ENCODE measurements around the gene AHSG. TPM values are rescaled to one million over a fixed set of nuclear protein-coding genes. Genes with fewer than 3 reads are reported as not detected.
"Not testable (repeated sequence)": the region's sequence is repeated elsewhere in the genome, so short reads cannot be mapped to it uniquely, and the experiment has no call there.

AHSG gene
- polyA plus RNA-seq, 1 donor, result 1.8 TPM

GRCh38 chr3:186571644-186572013, 41.2 kb upstream of the AHSG start:
- DNase-seq, result no peak
- WGBS (ENCODE audit: insufficient coverage, low lambda C conversion rate), result 37% methylated on average over 2 of the region's 2 CpGs
- no peak overlapping the region for H3K27ac ChIP-seq (ENCODE audit: low read length)
- peaks cover 25% of the 10 kb centered on the region for H3K36me3 ChIP-seq (ENCODE audit: control insufficient read depth, insufficient read depth, low read length)
- peak overlapping the region; percentile 80 for H3K4me3 ChIP-seq (ENCODE audit: low read length)
- no peaks in the 10 kb centered on the region for H3K27me3 ChIP-seq (ENCODE audit: control insufficient read depth, insufficient read depth, low read length)
- no peaks in the 10 kb centered on the region for H3K9me3 ChIP-seq (ENCODE audit: control insufficient read depth, low read depth, low read length)
- H3K4me1 ChIP-seq (ENCODE audit: control insufficient read depth, insufficient read depth, low read length), result peaks cover 8% of the 10 kb centered on the region

DNA sequence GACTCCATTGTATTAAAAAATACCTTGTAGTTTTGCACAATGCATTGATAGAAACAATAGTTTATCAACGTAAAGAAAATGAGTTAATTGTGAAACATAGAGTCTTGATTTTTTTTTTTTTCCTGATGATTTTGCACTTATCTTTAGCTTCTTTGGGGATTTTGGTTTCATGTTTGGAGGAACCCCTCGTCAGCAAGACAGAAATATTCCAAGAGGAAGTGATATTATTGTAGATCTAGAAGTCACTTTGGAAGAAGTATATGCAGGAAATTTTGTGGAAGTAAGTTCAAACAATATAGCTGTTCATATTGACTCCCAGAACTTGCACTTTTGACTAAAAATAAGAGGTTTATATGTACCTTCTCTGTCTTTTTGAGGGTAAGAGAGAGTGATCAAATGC, 35.3 kb upstream of the AHSG start:
- Histone ChIP-seq H3K27ac (ENCODE audit: low read length) (no peak overlapping the region), H3K4me1 (ENCODE audit: control insufficient read depth, insufficient read depth, low read length) (no peaks in the 10 kb centered on the region), H3K9me3 (ENCODE audit: control insufficient read depth, low read depth, low read length) (no peaks in the 10 kb centered on the region), H3K27me3 (ENCODE audit: control insufficient read depth, insufficient read depth, low read length) (no peaks in the 10 kb centered on the region), H3K4me3 (ENCODE audit: low read length) (no peak overlapping the region), H3K36me3 (ENCODE audit: control insufficient read depth, insufficient read depth, low read length) (peaks cover 58% of the 10 kb centered on the region)
- DNase-seq, result no peak
- WGBS (ENCODE audit: insufficient coverage, low lambda C conversion rate), result 100% methylated on average over 1 of the region's 2 CpGs

DNA sequence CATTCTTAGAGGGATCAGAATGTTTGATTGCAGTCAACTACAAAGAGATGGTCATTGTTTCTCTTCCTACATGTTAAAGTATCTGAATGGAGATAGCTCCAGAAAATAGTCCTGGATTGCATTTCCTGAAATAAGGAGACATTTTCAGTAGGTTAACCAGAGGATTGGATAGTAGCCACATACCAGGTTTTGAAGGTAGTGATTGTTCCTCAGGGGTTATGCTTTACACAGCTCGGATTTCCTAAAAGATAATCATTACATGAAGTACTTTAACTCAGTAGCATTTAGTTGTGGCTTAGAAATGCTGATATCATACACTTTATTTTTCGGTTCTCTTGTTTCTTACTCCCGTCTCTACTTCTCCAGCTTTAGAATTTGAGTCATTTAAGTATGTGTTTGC, 32.1 kb upstream of the AHSG start:
- H3K27ac ChIP-seq (ENCODE audit: low read length), result no peak overlapping the region
- no peaks in the 10 kb centered on the region for H3K4me1 ChIP-seq (ENCODE audit: control insufficient read depth, insufficient read depth, low read length)
- WGBS (ENCODE audit: insufficient coverage, low lambda C conversion rate), result 100% methylated on average over 1 of the region's 3 CpGs
- DNase-seq, result no peak
- H3K9me3 ChIP-seq (ENCODE audit: control insufficient read depth, low read depth, low read length), result no peaks in the 10 kb centered on the region
- no peak overlapping the region for H3K4me3 ChIP-seq (ENCODE audit: low read length)
- no peaks in the 10 kb centered on the region for H3K27me3 ChIP-seq (ENCODE audit: control insufficient read depth, insufficient read depth, low read length)
- H3K36me3 ChIP-seq (ENCODE audit: control insufficient read depth, insufficient read depth, low read length), result peaks cover 71% of the 10 kb centered on the region

- Histone ChIP-seq H3K27ac (ENCODE audit: low read length) (no peak overlapping the region), H3K9me3 (ENCODE audit: control insufficient read depth, low read depth, low read length) (no peaks in the 10 kb centered on the region), H3K4me1 (ENCODE audit: control insufficient read depth, insufficient read depth, low read length) (no peaks in the 10 kb centered on the region), H3K4me3 (ENCODE audit: low read length) (no peak overlapping the region), H3K36me3 (ENCODE audit: control insufficient read depth, insufficient read depth, low read length) (peaks cover 62% of the 10 kb centered on the region), H3K27me3 (ENCODE audit: control insufficient read depth, insufficient read depth, low read length) (no peaks in the 10 kb centered on the region)
- WGBS (ENCODE audit: insufficient coverage, low lambda C conversion rate), result 100% methylated on average over 1 of the region's 6 CpGs
- no peak for DNase-seq
These were observed 30.3 kb upstream of the AHSG start for GRCh38 chr3:186582541-186582940.

DNA sequence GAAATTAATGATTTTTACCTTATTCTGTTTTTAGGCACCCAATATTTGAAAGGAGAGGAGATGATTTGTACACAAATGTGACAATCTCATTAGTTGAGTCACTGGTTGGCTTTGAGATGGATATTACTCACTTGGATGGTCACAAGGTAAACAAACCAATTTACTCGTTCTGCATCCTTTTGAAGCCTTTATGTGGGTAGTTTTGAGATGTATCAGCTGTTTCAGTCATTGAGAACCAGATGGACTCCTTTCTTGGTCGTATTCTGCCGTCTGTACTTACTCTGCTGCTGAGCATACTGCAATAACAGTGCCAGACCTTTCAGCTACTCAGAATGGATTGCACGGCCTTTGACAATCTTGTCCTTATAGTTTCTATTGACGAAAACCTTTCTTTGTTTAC, 29.0 kb upstream of the AHSG start:
- Histone ChIP-seq H3K9me3 (ENCODE audit: control insufficient read depth, low read depth, low read length) (no peaks in the 10 kb centered on the region), H3K27ac (ENCODE audit: low read length) (no peak overlapping the region), H3K27me3 (ENCODE audit: control insufficient read depth, insufficient read depth, low read length) (no peaks in the 10 kb centered on the region), H3K4me1 (ENCODE audit: control insufficient read depth, insufficient read depth, low read length) (peaks cover 9% of the 10 kb centered on the region), H3K36me3 (ENCODE audit: control insufficient read depth, insufficient read depth, low read length) (peaks cover 55% of the 10 kb centered on the region), H3K4me3 (ENCODE audit: low read length) (no peak overlapping the region)
- 76% methylated on average over 2 of the region's 5 CpGs for WGBS (ENCODE audit: insufficient coverage, low lambda C conversion rate)
- DNase-seq, result no peak

DNA sequence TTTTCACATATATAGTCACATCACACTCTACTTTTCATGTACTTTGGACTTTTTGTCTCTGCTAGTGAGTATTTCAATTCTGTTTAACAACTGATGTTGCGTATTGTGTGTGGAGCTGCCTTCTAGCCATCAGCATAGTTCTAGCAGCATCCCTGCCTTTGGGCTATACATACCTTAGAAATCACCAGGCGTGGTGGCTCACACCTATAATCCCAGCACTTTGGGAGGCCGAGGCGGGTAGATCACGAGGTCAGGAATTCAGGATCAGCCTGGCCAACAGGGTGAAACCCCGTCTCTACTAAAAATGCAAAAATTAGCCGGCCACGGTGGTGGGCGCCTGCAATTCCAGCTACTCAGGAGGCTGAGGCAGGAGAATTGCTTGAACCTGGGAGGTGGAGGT, 26.6 kb upstream of the AHSG start:
- Histone ChIP-seq H3K36me3 (ENCODE audit: control insufficient read depth, insufficient read depth, low read length) (peaks cover 39% of the 10 kb centered on the region), H3K4me1 (ENCODE audit: control insufficient read depth, insufficient read depth, low read length) (peaks cover 30% of the 10 kb centered on the region)
- WGBS (ENCODE audit: insufficient coverage, low lambda C conversion rate), result no CpG with 5 or more reads among the region's 9 CpGs
- DNase-seq; H3K4me3 ChIP-seq (ENCODE audit: low read length); H3K27ac ChIP-seq (ENCODE audit: low read length); H3K27me3 ChIP-seq (ENCODE audit: control insufficient read depth, insufficient read depth, low read length); H3K9me3 ChIP-seq (ENCODE audit: control insufficient read depth, low read depth, low read length): not testable (repeated sequence)

GRCh38 chr3:186587183-186587582, 25.7 kb upstream of the AHSG start:
- Histone ChIP-seq H3K9me3 (ENCODE audit: control insufficient read depth, low read depth, low read length) (no peaks in the 10 kb centered on the region), H3K27me3 (ENCODE audit: control insufficient read depth, insufficient read depth, low read length) (no peaks in the 10 kb centered on the region), H3K4me3 (ENCODE audit: low read length) (no peak overlapping the region), H3K4me1 (ENCODE audit: control insufficient read depth, insufficient read depth, low read length) (peaks cover 36% of the 10 kb centered on the region), H3K27ac (ENCODE audit: low read length) (no peak overlapping the region), H3K36me3 (ENCODE audit: control insufficient read depth, insufficient read depth, low read length) (peaks cover 33% of the 10 kb centered on the region)
- no peak for DNase-seq

- no CpG with 5 or more reads among the region's 2 CpGs for WGBS (ENCODE audit: insufficient coverage, low lambda C conversion rate)
- Histone ChIP-seq H3K9me3 (ENCODE audit: control insufficient read depth, low read depth, low read length) (no peaks in the 10 kb centered on the region), H3K27ac (ENCODE audit: low read length) (peak overlapping the region; percentile 81), H3K36me3 (ENCODE audit: control insufficient read depth, insufficient read depth, low read length) (peaks cover 21% of the 10 kb centered on the region), H3K4me1 (ENCODE audit: control insufficient read depth, insufficient read depth, low read length) (peaks cover 43% of the 10 kb centered on the region), H3K27me3 (ENCODE audit: control insufficient read depth, insufficient read depth, low read length) (no peaks in the 10 kb centered on the region), H3K4me3 (ENCODE audit: low read length) (no peak overlapping the region)
- DNase-seq, result peak in 1 of 2 donors; percentile 66
These were observed 24.2 kb upstream of the AHSG start for GRCh38 chr3:186588632-186589031.

DNA sequence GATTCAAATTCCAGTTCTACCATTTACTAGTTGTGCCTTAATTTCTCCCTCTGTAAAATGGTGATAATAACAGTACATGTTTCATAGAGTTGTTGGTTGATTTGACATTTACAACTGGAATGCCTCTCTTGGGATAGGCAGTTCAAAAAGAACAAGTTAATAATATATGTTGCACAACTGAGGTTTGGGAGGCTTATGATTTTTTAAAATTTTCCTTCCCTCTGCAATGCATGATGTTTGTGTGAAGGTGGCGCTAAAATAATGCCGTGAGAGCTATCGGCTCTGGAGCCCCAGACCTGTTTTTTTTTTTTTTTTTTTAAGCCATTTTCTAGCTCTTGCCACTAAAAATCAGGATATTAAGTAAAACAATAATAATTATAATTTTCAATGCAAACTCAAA, 23.7 kb upstream of the AHSG start:
- peak in 1 of 2 donors; percentile 37 for DNase-seq
- peak overlapping the region; percentile 81 for H3K27ac ChIP-seq (ENCODE audit: low read length)
- H3K27me3 ChIP-seq (ENCODE audit: control insufficient read depth, insufficient read depth, low read length), result no peaks in the 10 kb centered on the region
- peaks cover 46% of the 10 kb centered on the region for H3K4me1 ChIP-seq (ENCODE audit: control insufficient read depth, insufficient read depth, low read length)
- H3K9me3 ChIP-seq (ENCODE audit: control insufficient read depth, low read depth, low read length), result no peaks in the 10 kb centered on the region
- H3K4me3 ChIP-seq (ENCODE audit: low read length), result no peak overlapping the region
- WGBS (ENCODE audit: insufficient coverage, low lambda C conversion rate), result 32% methylated on average over 3 of the region's 3 CpGs
- peaks cover 18% of the 10 kb centered on the region for H3K36me3 ChIP-seq (ENCODE audit: control insufficient read depth, insufficient read depth, low read length)

DNA sequence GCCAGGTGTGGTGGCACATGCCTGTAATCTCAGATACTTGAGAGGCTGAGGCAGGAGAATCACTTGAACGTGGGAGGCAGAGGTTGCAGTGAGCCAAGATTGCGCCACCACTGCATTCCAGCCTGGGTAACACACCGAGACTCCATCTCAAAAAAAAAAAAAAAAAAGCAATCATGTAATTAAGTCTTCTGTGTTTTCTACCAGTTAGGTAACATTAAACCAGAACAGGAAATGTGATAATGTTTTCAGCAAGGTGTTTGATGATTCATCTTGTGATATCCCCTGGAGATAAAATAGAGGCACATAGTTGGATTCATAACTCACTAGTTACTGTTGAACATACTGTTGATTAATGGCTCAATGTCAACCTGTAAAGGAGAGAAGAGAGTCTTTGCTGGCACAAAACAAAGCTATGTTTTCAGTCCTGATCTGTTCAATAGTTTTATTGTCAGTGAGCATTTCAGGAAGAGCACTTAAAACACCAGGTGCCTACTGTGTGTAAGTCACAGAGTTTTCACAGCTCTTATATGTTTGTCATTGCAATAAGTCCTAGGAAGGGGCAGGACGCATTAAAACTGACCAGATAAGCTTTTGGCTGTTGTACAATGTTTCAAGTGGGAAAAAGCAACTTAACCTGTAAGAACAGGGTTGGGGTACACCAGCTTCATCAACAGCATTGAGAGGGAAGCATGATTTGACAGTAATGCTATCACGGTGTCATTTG, 22.8 kb upstream of the AHSG start:
- Histone ChIP-seq H3K36me3 (ENCODE audit: control insufficient read depth, insufficient read depth, low read length) (peaks cover 10% of the 10 kb centered on the region), H3K27me3 (ENCODE audit: control insufficient read depth, insufficient read depth, low read length) (no peaks in the 10 kb centered on the region), H3K4me1 (ENCODE audit: control insufficient read depth, insufficient read depth, low read length) (peaks cover 55% of the 10 kb centered on the region), H3K9me3 (ENCODE audit: control insufficient read depth, low read depth, low read length) (no peaks in the 10 kb centered on the region), H3K4me3 (ENCODE audit: low read length) (no peak overlapping the region), H3K27ac (ENCODE audit: low read length) (peak overlapping the region; percentile 87)
- no CpG with 5 or more reads among the region's 5 CpGs for WGBS (ENCODE audit: insufficient coverage, low lambda C conversion rate)
- peak; percentile 86 to 92 for DNase-seq

DNA sequence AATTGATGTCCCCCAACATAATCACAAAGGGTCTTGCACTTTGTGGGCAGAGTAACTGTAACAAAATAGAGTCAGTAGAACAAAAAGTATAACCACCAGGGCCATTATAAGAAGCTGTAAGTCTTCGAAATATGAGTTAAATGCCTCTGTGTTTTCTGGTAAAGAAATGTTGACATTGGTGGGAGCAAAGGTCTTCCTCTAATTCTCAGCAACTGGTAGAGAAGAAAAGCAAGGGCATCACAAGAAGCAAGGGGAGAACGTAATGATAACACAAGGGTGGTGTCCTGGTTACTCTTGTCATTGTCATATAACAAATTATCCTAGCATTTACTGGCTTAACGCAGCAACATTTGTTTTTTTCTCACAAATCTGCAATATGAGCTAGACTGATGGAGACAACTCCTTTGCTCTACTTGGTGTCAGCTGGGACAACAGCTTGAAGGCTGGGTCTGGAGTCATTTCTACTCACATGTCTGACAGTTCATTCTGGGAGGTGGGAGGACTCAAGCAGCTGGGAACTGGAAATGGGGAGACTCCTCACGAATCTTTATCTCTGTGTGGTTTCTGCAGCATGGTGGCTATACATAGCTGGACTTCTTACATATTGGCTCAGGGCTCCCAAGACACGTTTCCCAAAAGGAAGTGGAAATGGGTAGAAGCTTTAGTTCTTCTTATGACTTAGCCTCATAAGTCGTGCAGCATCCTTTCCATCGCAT, 22.1 kb upstream of the AHSG start:
- DNase-seq, result peak in 1 of 2 donors; percentile 81
- peaks cover 56% of the 10 kb centered on the region for H3K4me1 ChIP-seq (ENCODE audit: control insufficient read depth, insufficient read depth, low read length)
- H3K9me3 ChIP-seq (ENCODE audit: control insufficient read depth, low read depth, low read length), result no peaks in the 10 kb centered on the region
- H3K4me3 ChIP-seq (ENCODE audit: low read length), result no peak overlapping the region
- WGBS (ENCODE audit: insufficient coverage, low lambda C conversion rate), result 20% methylated on average over 1 of the region's 7 CpGs
- no peaks in the 10 kb centered on the region for H3K27me3 ChIP-seq (ENCODE audit: control insufficient read depth, insufficient read depth, low read length)
- peak overlapping the region; percentile 87 for H3K27ac ChIP-seq (ENCODE audit: low read length)
- peaks cover 4% of the 10 kb centered on the region for H3K36me3 ChIP-seq (ENCODE audit: control insufficient read depth, insufficient read depth, low read length)

Data from large intestine (tissue), 3 donors.